Heart left ventricle (tissue), 16 donors: ENCODE measurements around the gene PYDC2. TPM values are rescaled to one million over a fixed set of nuclear protein-coding genes. Genes with fewer than 3 reads are reported as not detected.

Experiments
- ATAC-seq, 4 donors: fragments of 200-7000 bp; cut with Tn5 transposase; one replicate each; pipeline ENCODE4 v1.9.1; 2020 to 2022; ENCODE audit warnings: moderate library complexity in 4 of 4, mild to moderate bottlenecking in 3 of 4, moderate number of reproducible peaks in 1 of 4
- DNase-seq, 5 donors: peaks; one replicate each; pipeline ENCODE4 v3.0.0-alpha.2; 2020
- H3K27ac ChIP-seq, 12 donors: fragments of 200-600 bp; sonication (generic) in 4 of 12; one replicate each; pipeline versions ENCODE4 v1.5.0 to v1.8.0; 2016 to 2022; ENCODE audit warnings: mild to moderate bottlenecking in 2 of 12
- H3K27me3 ChIP-seq, 9 donors: fragments of 200-600 bp; sonication (generic) in 2 of 9; one replicate each; pipeline versions ENCODE4 v1.5.1 to v1.8.0; 2016 to 2022; ENCODE audit warnings: mild to moderate bottlenecking in 3 of 9
- H3K36me3 ChIP-seq, 9 donors: fragments of 200-600 bp; sonication (generic) in 2 of 9; one replicate each; pipeline versions ENCODE4 v1.5.0 to v1.8.0; 2018 to 2022; ENCODE audit warnings: mild to moderate bottlenecking in 2 of 9
- H3K4me1 ChIP-seq, 12 donors: fragments of 200-600 bp; sonication (generic) in 4 of 12; one replicate each; pipeline versions ENCODE4 v1.5.0 to v1.8.0; 2016 to 2022; ENCODE audit warnings: mild to moderate bottlenecking in 3 of 12
- H3K4me3 ChIP-seq, 12 donors: fragments of 200-600 bp; sonication (generic) in 4 of 12; one replicate each; pipeline versions ENCODE4 v1.5.0 to v1.8.0; 2017 to 2022; ENCODE audit warnings: mild to moderate bottlenecking in 9 of 12, moderate library complexity in 4 of 12
- H3K9me3 ChIP-seq, 12 donors: fragments of 200-600 bp; sonication (generic) in 4 of 12; one replicate each; pipeline versions ENCODE4 v1.5.0 to v1.8.0; 2016 to 2022; ENCODE audit warnings: mild to moderate bottlenecking in 1 of 12
- CTCF ChIP-seq, 12 donors: fragments of 200-600 bp; sonication (generic) in 4 of 12; IDR thresholded peaks; one replicate each; pipeline versions ENCODE4 v1.5.0 to v1.8.0; 2018 to 2022; ENCODE audit warnings: antibody characterized with exemption in 12 of 12, mild to moderate bottlenecking in 5 of 12
- POLR2A ChIP-seq, 2 donors: fragments of 450-650 bp; IDR thresholded peaks; one replicate each; pipeline ENCODE4 v1.6.1; 2017; ENCODE audit warnings: antibody characterized with exemption in 2 of 2, mild to moderate bottlenecking in 2 of 2, moderate library complexity in 2 of 2
- WGBS, 4 donors: extraction: QIAGEN DNeasy Blood & Tissue Kit in 2 of 4; methylation state at CpG; one replicate each; pipeline versions ENCODE4 v1.1.5 to v1.1.7; 2013 to 2018; 5-methylcytosine and 5-hydroxymethylcytosine counted together
- intact Hi-C, 10 donors: fragments of 100-400 bp; cut with DNase I; formaldehyde crosslinking; loops; one replicate each; pipeline versions ENCODE4 v1.11.1 to v1.14.2; 2022
- polyA plus RNA-seq, 2 donors: library from polyadenylated mRNA; stranded (reverse); fragments of 200-250 nt; gene quantifications; one replicate each; pipeline ENCODE4 v1.2.3, GENCODE V29; 2013
- total RNA-seq, 9 donors: library from RNA; depleted of rRNA in 2 of 9; stranded (reverse); fragments of >200 nt in 2 of 9; fragmentation: NEBNext Ultra II Directional in 3 of 9; extraction: Animal tissue kit (Norgen Biotek cat#: 25700) in 3 of 9; gene quantifications; one replicate each; pipeline versions ENCODE4 v1.1.0 to v1.2.4, GENCODE V29; 2016 to 2023
- donor health status: ischemic (EF 13 %, LVEDD 7.1; RV severe dilation, severe dysfunction).
- donor health status: healthy with polysubstance abuse.
- donor health status: DM: no; HTN: yes; CAD: no.
- donor health status: DM: no; HTN: no; CAD: no.
- donor health status: ischemic (EF 25% LVEDD 6.9; RV normal size, moderate dysfunction).
- donor health status: ischemic (EF 25% LVEDD 5.7; RV mildly dilated, moderate dysfunction).
- donor health status: healthy.
- donor health status: DM: yes; HTN: yes; CAD: no.
- donor health status: ischemic (EF 35%, LVEDD 5.7; RV mildly dilated, moderate dysfunction).
- donor health status: nonischemic (EF 11% LVEDD 7.7; RV severe dilation, severe dysfunction).
- donor health status: DM: yes; HTN: yes; CAD: no.
- donor health status: PGD.
- donor health status: ischemic (EF 29% LVEDD 5.4; RV normal size, mild dysfunction).
- donor health status: nonischemic (EF 23%, LVEDD 6.1; RV moderate dilation, normal function).

The PYDC2 gene
- total and polyA plus RNA-seq, 11 donors: not detected

- peaks cover 0 to 2% (median 0%) of the 10 kb centered on the region in 12 donors for H3K9me3 ChIP-seq
- H3K36me3 ChIP-seq: no peaks in the 10 kb centered on the region
- H3K27ac ChIP-seq: no peak overlapping the region
- intact Hi-C loops: loop anchor here in 8 of 10 donors (5.0 to 10.0 kb wide), 5 partner anchors 397 to 1027 kb away; no protein-coding TSS in a partner anchor
- H3K4me1 ChIP-seq: peaks cover 0 to 3% (median 0%) of the 10 kb centered on the region in 12 donors
- 85 to 89% (median 88%) methylated on average over 9 of the region's 9 CpGs for WGBS, 4 donors
- no peak for ATAC-seq
- H3K4me3 ChIP-seq: no peak overlapping the region
- no peaks in the 10 kb centered on the region for H3K27me3 ChIP-seq
- DNase-seq: no peak
- TF ChIP-seq CTCF (IDR thresholded peaks at IDR 0.05) (no peak), POLR2A (IDR thresholded peaks at IDR 0.05) (no peak)
These were observed 45.4 kb upstream of the PYDC2 start for GRCh38 chr3:191415566-191415965.

- TF ChIP-seq POLR2A (IDR thresholded peaks at IDR 0.05) (no peak), CTCF (IDR thresholded peaks at IDR 0.05) (no peak)
- DNase-seq (no peak), ATAC-seq (no peak)
- no peaks in the 10 kb centered on the region for H3K36me3 ChIP-seq
- WGBS, 4 donors: 72 to 77% (median 75%) methylated on average over 6 of the region's 6 CpGs
- no peak overlapping the region for H3K4me3 ChIP-seq
- H3K4me1 ChIP-seq: peaks cover 0 to 3% (median 0%) of the 10 kb centered on the region in 12 donors
- H3K9me3 ChIP-seq: no peaks in the 10 kb centered on the region
- intact Hi-C loops: loop anchor here in 8 of 10 donors (2.0 to 10.0 kb wide), 6 partner anchors 395 to 1027 kb away; no protein-coding TSS in a partner anchor
- H3K27me3 ChIP-seq: no peaks in the 10 kb centered on the region
- H3K27ac ChIP-seq: no peak overlapping the region
These were observed 43.6 kb upstream of the PYDC2 start for GRCh38 chr3:191417457-191417729.

GRCh38 chr3:191420771-191421170 is 40.2 kb upstream of the PYDC2 start:
- peaks cover 0 to 4% (median 0%) of the 10 kb centered on the region in 12 donors for H3K9me3 ChIP-seq
- ATAC-seq (no peak), DNase-seq (no peak)
- intact Hi-C loops: loop anchor here in 2 of 10 donors (5.0 to 10.0 kb wide), 2 partner anchors 707 to 1024 kb away; no protein-coding TSS in a partner anchor
- no peak overlapping the region for H3K27ac ChIP-seq
- H3K36me3 ChIP-seq: no peaks in the 10 kb centered on the region
- H3K4me3 ChIP-seq: no peak overlapping the region
- peaks cover 0 to 3% (median 0%) of the 10 kb centered on the region in 12 donors for H3K4me1 ChIP-seq
- 93 to 98% (median 96%) methylated on average over 2 of the region's 2 CpGs for WGBS, 4 donors
- no peaks in the 10 kb centered on the region for H3K27me3 ChIP-seq
- TF ChIP-seq CTCF (IDR thresholded peaks at IDR 0.05) (no peak), POLR2A (IDR thresholded peaks at IDR 0.05) (no peak)

- Histone ChIP-seq H3K27ac (no peak overlapping the region), H3K9me3 (peaks cover 0 to 4% (median 0%) of the 10 kb centered on the region in 12 donors), H3K4me1 (no peaks in the 10 kb centered on the region), H3K27me3 (no peaks in the 10 kb centered on the region), H3K4me3 (peak overlapping the region in 4 of 12 donors; percentile 5 to 32 (median 14)), H3K36me3 (no peaks in the 10 kb centered on the region)
- TF ChIP-seq POLR2A (IDR thresholded peaks at IDR 0.05) (no peak), CTCF (IDR thresholded peaks at IDR 0.05) (no peak)
- intact Hi-C loops: loop anchor here in 2 of 10 donors (5.0 to 10.0 kb wide), 2 partner anchors 702 to 1020 kb away; no protein-coding TSS in a partner anchor
- WGBS, 4 donors: 41 to 53% (median 45%) methylated on average over 3 of the region's 3 CpGs
- no peak for DNase-seq
- ATAC-seq: no peak
These were observed 36.1 kb upstream of the PYDC2 start for GRCh38 chr3:191424881-191425280.
